Endothelial cell of umbilical vein (primary cell): ENCODE results near the gene FGFRL1. TPM values are rescaled to one million over a fixed set of nuclear protein-coding genes. Genes with fewer than 3 reads are reported as not detected.

Experiments used
- BruUV-seq: library from RNA; stranded (reverse); fragments of 400-500 nt; replicated peaks from 2 replicates; lab custom pipeline; 2021; lab: Mats Ljungman, UMichigan
- CTCF ChIA-PET: fragments of 300-600, 350-600 bp; sonication (Branson Sonifier 250); formaldehyde crosslinking; loops from one replicate; lab custom pipeline; 2021; ENCODE audit warnings: antibody characterized with exemption, inconsistent platforms; lab: Charles Lee
- POLR2A ChIA-PET: fragments of 300-600, 350-600 bp; sonication (Branson Sonifier 250); formaldehyde crosslinking; loops from one replicate; lab custom pipeline; 2021; ENCODE audit warnings: antibody characterized with exemption, inconsistent platforms; lab: Charles Lee
- DNase-seq: peaks from one replicate; pipeline ENCODE4 v3.0.0-alpha.2; 2011; ENCODE audit warnings: low read depth, low spot score
- FAIRE-seq: peaks from 2 replicates; lab custom pipeline; 2011; peaks lifted over from hg19 to GRCh38; lab: Jason Lieb, UNC
- H2AFZ ChIP-seq: 2 replicates; pipeline ENCODE4 v1.6.0; 2012; ENCODE audit warnings: low read depth, low read length, control low read depth, inconsistent platforms
- H3K27ac ChIP-seq: 2 replicates; pipeline ENCODE4 v1.5.1; 2011; ENCODE audit warnings: low read depth, mild to moderate bottlenecking, control low read depth, low read length, moderate library complexity; ENCODE audit not compliant: insufficient read depth
- H3K27me3 ChIP-seq, 2 experiments: 2 replicates each; pipeline versions ENCODE4 v1.6.0 to v1.6.1; 2011; ENCODE audit warnings: low read length in 2 of 2, mixed read lengths in 1 of 2; ENCODE audit not compliant: control insufficient read depth in 2 of 2, insufficient read depth in 2 of 2
- H3K36me3 ChIP-seq, 2 experiments: 2 replicates in 1 of 2; 3 replicates in 1 of 2; pipeline ENCODE4 v1.5.1; 2011; ENCODE audit warnings: low read length in 2 of 2, mild to moderate bottlenecking in 1 of 2, moderate library complexity in 1 of 2; ENCODE audit not compliant: control insufficient read depth in 2 of 2, insufficient read depth in 2 of 2; ENCODE audit errors: extremely low read depth in 1 of 2
- H3K4me1 ChIP-seq: 3 replicates; pipeline ENCODE4 v1.5.1; 2011; ENCODE audit warnings: mild to moderate bottlenecking, low read length; ENCODE audit not compliant: control insufficient read depth, insufficient read depth; ENCODE audit errors: extremely low read depth
- H3K4me2 ChIP-seq: 2 replicates; pipeline ENCODE4 v1.6.1; 2011; ENCODE audit warnings: low read length, control low read depth, mixed read lengths; ENCODE audit not compliant: insufficient read depth
- H3K4me3 ChIP-seq, 3 experiments: fragments of 200-600 bp in 1 of 3; sonication (generic), shearing (Covaris generic) in 1 of 3; replicated peaks in 1 of 3; 2 replicates each; pipeline ENCODE4 v1.5.1; 2011 to 2016; ENCODE audit warnings: control low read depth in 3 of 3, low read length in 3 of 3, mild to moderate bottlenecking in 2 of 3, inconsistent platforms in 1 of 3, low read depth in 1 of 3, moderate library complexity in 1 of 3; ENCODE audit not compliant: insufficient read depth in 1 of 3
- H3K79me2 ChIP-seq: 2 replicates; pipeline ENCODE4 v1.6.0; 2012; ENCODE audit warnings: low read length, inconsistent platforms; ENCODE audit not compliant: control insufficient read depth, insufficient read depth
- H3K9ac ChIP-seq: replicated peaks from 2 replicates; pipeline ENCODE3; 2011; ENCODE audit warnings: low read length, control low read depth; ENCODE audit not compliant: insufficient read depth; ENCODE audit errors: extremely low read depth
- H3K9me1 ChIP-seq: replicated peaks from 3 replicates; pipeline ENCODE4 v1.6.0; 2011; ENCODE audit warnings: mild to moderate bottlenecking, low read length; ENCODE audit not compliant: control insufficient read depth, insufficient read depth; ENCODE audit errors: extremely low read depth
- H3K9me3 ChIP-seq: replicated peaks from 2 replicates; pipeline ENCODE4 v1.5.1; 2012; ENCODE audit warnings: low read length, inconsistent platforms; ENCODE audit not compliant: control insufficient read depth, insufficient read depth
- H4K20me1 ChIP-seq: replicated peaks from 2 replicates; pipeline ENCODE3; 2011; ENCODE audit warnings: mild to moderate bottlenecking, low read length; ENCODE audit not compliant: control insufficient read depth, insufficient read depth; ENCODE audit errors: extremely low read depth
- EZH2 ChIP-seq: IDR thresholded peaks from 2 replicates; pipeline ENCODE4 v1.6.1; 2012; ENCODE audit warnings: borderline replicate concordance, low read depth, mild to moderate bottlenecking, moderate library complexity, low read length, inconsistent platforms; ENCODE audit not compliant: severe bottlenecking
- POLR2A ChIP-seq: IDR thresholded peaks from 2 replicates; pipeline ENCODE4 v1.6.1; 2012; ENCODE audit warnings: low read depth, mild to moderate bottlenecking, control low read depth, low read length
- dilution Hi-C: fragments of 300-500 bp; cut with MboI; formaldehyde crosslinking; loops from one replicate; pipeline ENCODE4 v1.15.0; 2019; ENCODE audit warnings: low sequenced_read_pairs; ENCODE audit not compliant: extremely low pct_ligation_motif_present
- intact Hi-C: fragments of 100-400 bp; cut with micrococcal nuclease; formaldehyde crosslinking; loops from one replicate; pipeline ENCODE4 v1.10.0; 2022
- polyA plus RNA-seq, 4 experiments: library from polyadenylated mRNA; depleted of rRNA in 3 of 4; stranded (reverse) in 3 of 4; unstranded in 1 of 4; fragments of >200 nt; gene quantifications; 2 replicates each; pipeline versions ENCODE4 v1.2.1 to v1.2.3, GENCODE V29; 2011 to 2012; ENCODE audit warnings: missing spikeins in 1 of 4
- total RNA-seq: library from RNA; stranded (reverse); gene quantifications from 2 replicates; pipeline ENCODE4 v1.2.3, GENCODE V29; 2021

FGFRL1 gene
- total and polyA plus RNA-seq, 2 donors (not counting 3 experiments of a cell fraction or from before 2014, with no cell fraction given) = 33.3 to 74.6 TPM

GRCh38 chr4:1002131-1002630, 9.2 kb upstream of the FGFRL1 start:
- TF ChIP-seq POLR2A (no peak), EZH2 (peak; percentile 87)
- H3K79me2 ChIP-seq = no peaks in the 10 kb centered on the region
- H3K4me3 ChIP-seq = no peak overlapping the region
- no peaks in the 10 kb centered on the region for H3K4me1 ChIP-seq
- H3K9me3 ChIP-seq = no peaks in the 10 kb centered on the region
- ChIA-PET CTCF (interaction anchor here (1.2 kb wide), 1 partner anchor 15 kb away, joined by 3 read pairs; the partner anchor contains the start of gene IDUA), POLR2A (no interaction called here)
- no peak overlapping the region for H3K9ac ChIP-seq
- no peaks in the 10 kb centered on the region for H4K20me1 ChIP-seq
- dilution Hi-C loops = no loop called here
- no TSS peak for BruUV-seq
- no peaks in the 10 kb centered on the region for H3K9me1 ChIP-seq
- no peak overlapping the region for H2AFZ ChIP-seq
- intact Hi-C loops = no loop called here
- no peak for DNase-seq
- no peak for FAIRE-seq
- H3K27ac ChIP-seq = no peak overlapping the region
- no peaks in the 10 kb centered on the region for H3K36me3 ChIP-seq
- no peak overlapping the region for H3K4me2 ChIP-seq
- peaks cover 32 to 40% of the 10 kb centered on the region in 2 experiments for H3K27me3 ChIP-seq

GRCh38 chr4:1002631-1003251, 8.7 kb upstream of the FGFRL1 start:
- Histone ChIP-seq H3K9me1 (no peaks in the 10 kb centered on the region), H3K4me3 (no peak overlapping the region), H3K9ac (no peak overlapping the region), H2AFZ (no peak overlapping the region), H3K9me3 (no peaks in the 10 kb centered on the region), H3K79me2 (no peaks in the 10 kb centered on the region), H3K27me3 (peaks cover 34 to 40% of the 10 kb centered on the region in 2 experiments), H3K27ac (no peak overlapping the region), H3K4me2 (no peak overlapping the region), H3K4me1 (no peaks in the 10 kb centered on the region), H3K36me3 (no peaks in the 10 kb centered on the region), H4K20me1 (no peaks in the 10 kb centered on the region)
- ChIA-PET CTCF (interaction anchor here (1.2 kb wide), 1 partner anchor 16 kb away, joined by 3 read pairs; the partner anchor contains the start of gene IDUA), POLR2A (no interaction called here)
- BruUV-seq = no TSS peak
- DNase-seq = no peak
- no peak for FAIRE-seq
- TF ChIP-seq EZH2 (peak; percentile 89), POLR2A (no peak)
- intact Hi-C loops (no loop called here), dilution Hi-C loops (no loop called here)
